Lung (tissue), 12 donors: ENCODE results near the gene CPLX1. TPM values are rescaled to one million over a fixed set of nuclear protein-coding genes. Genes with fewer than 3 reads are reported as not detected.

Source experiments
- ATAC-seq: fragments of 200-7000 bp; cut with Tn5 transposase; one replicate; pipeline ENCODE4 v1.9.1; 2020; ENCODE audit warnings: moderate number of reproducible peaks; ENCODE audit not compliant: insufficient read depth, low FRiP score
- DNase-seq, 3 donors: peaks; one replicate each; pipeline ENCODE4 v3.0.0-alpha.2; 2013 to 2017
- H3K27ac ChIP-seq, 2 donors: one replicate each; pipeline ENCODE4 v1.5.1; 2013; ENCODE audit warnings: mild to moderate bottlenecking in 2 of 2, moderate library complexity in 2 of 2, control low read depth in 1 of 2, inconsistent platforms in 1 of 2, low read depth in 1 of 2, low read length in 1 of 2
- H3K27me3 ChIP-seq, 3 donors: one replicate each; pipeline ENCODE4 v1.5.1; 2013; ENCODE audit warnings: low read length in 2 of 3; ENCODE audit not compliant: control insufficient read depth in 3 of 3, insufficient read depth in 3 of 3
- H3K36me3 ChIP-seq, 4 donors: one replicate each; pipeline ENCODE4 v1.5.1; 2013; ENCODE audit warnings: low read length in 4 of 4, mild to moderate bottlenecking in 1 of 4, moderate library complexity in 1 of 4; ENCODE audit not compliant: control insufficient read depth in 4 of 4, insufficient read depth in 4 of 4
- H3K4me1 ChIP-seq, 5 donors: one replicate each; pipeline ENCODE4 v1.5.1; 2013; ENCODE audit warnings: low read length in 5 of 5, mild to moderate bottlenecking in 2 of 5, moderate library complexity in 1 of 5; ENCODE audit not compliant: control insufficient read depth in 5 of 5, insufficient read depth in 5 of 5
- H3K4me3 ChIP-seq: one replicate; pipeline ENCODE4 v1.5.1; 2013; ENCODE audit warnings: mild to moderate bottlenecking, control low read depth, moderate library complexity
- H3K9ac ChIP-seq, 2 donors: one replicate each; pipeline ENCODE4 v1.5.1; 2013; ENCODE audit warnings: low read length in 2 of 2, control low read depth in 1 of 2; ENCODE audit not compliant: insufficient read depth in 1 of 2
- H3K9me3 ChIP-seq, 4 donors: one replicate each; pipeline ENCODE4 v1.5.1; 2013; ENCODE audit warnings: low read length in 3 of 4, mild to moderate bottlenecking in 1 of 4, moderate library complexity in 1 of 4; ENCODE audit not compliant: control insufficient read depth in 4 of 4, insufficient read depth in 3 of 4
- CTCF ChIP-seq: IDR thresholded peaks from 2 replicates; pipeline ENCODE4 v1.5.1; 2012; ENCODE audit warnings: mild to moderate bottlenecking; ENCODE audit errors: control extremely low read depth, extremely low read depth
- WGBS, 2 donors: extraction: QIAGEN DNeasy Blood & Tissue Kit; methylation state at CpG; one replicate each; pipeline ENCODE4 v1.1.7; 2013; 5-methylcytosine and 5-hydroxymethylcytosine counted together
- polyA plus RNA-seq, 2 donors: library from polyadenylated mRNA; stranded (reverse); fragments of 200-250 nt; gene quantifications; one replicate each; pipeline ENCODE4 v1.2.1, GENCODE V29; 2013
- total RNA-seq, 2 donors: library from RNA; depleted of rRNA in 1 of 2; stranded (reverse); fragments of >200 nt in 1 of 2; gene quantifications; one replicate each; pipeline ENCODE4 v1.2.1, GENCODE V29; 2014 to 2021
- donor health status: control.
- donor health status: control.
- donor health status: Bipolar disorder and iron deficiency.
- donor health status: healthy.
- donor health status: DM: yes; HTN: yes; CAD: no.

The CPLX1 gene
- total and polyA plus RNA-seq, 4 donors: 1.1 to 3.9 (median 2.1) TPM

- H3K4me3 ChIP-seq: no peak overlapping the region
- peaks cover 18 to 82% (median 28%) of the 10 kb centered on the region in 4 donors for H3K36me3 ChIP-seq
- H3K27ac ChIP-seq: no peak overlapping the region
- H3K9ac ChIP-seq: no peak overlapping the region
- no peak for TF ChIP-seq CTCF
- 96% methylated on average over 42 to 43 of the region's 43 CpGs for WGBS, 2 donors
- no peaks in the 10 kb centered on the region for H3K27me3 ChIP-seq
- H3K4me1 ChIP-seq: no peaks in the 10 kb centered on the region
- peaks cover 0 to 4% (median 1%) of the 10 kb centered on the region in 4 donors for H3K9me3 ChIP-seq
- ATAC-seq: no peak
- no peak for DNase-seq
Observed at GRCh38 chr4:872241-872981, 46.5 kb upstream of the CPLX1 start.

GRCh38 chr4:871484-871883 is 45.6 kb upstream of the CPLX1 start:
- H3K27ac ChIP-seq: no peak overlapping the region
- H3K4me3 ChIP-seq: no peak overlapping the region
- no peaks in the 10 kb centered on the region for H3K4me1 ChIP-seq
- DNase-seq (no peak), ATAC-seq (no peak)
- 95 to 98% methylated on average over 9 of the region's 9 CpGs for WGBS, 2 donors
- H3K36me3 ChIP-seq: peaks cover 18 to 81% (median 28%) of the 10 kb centered on the region in 4 donors
- no peak for TF ChIP-seq CTCF
- H3K27me3 ChIP-seq: no peaks in the 10 kb centered on the region
- no peak overlapping the region for H3K9ac ChIP-seq
- peaks cover 0 to 4% (median 1%) of the 10 kb centered on the region in 4 donors for H3K9me3 ChIP-seq

GRCh38 chr4:870951-871350 is 45.0 kb upstream of the CPLX1 start:
- no peak overlapping the region for H3K27ac ChIP-seq
- H3K4me3 ChIP-seq: no peak overlapping the region
- peaks cover 15 to 81% (median 27%) of the 10 kb centered on the region in 4 donors for H3K36me3 ChIP-seq
- H3K9ac ChIP-seq: no peak overlapping the region
- H3K27me3 ChIP-seq: no peaks in the 10 kb centered on the region
- no peak for ATAC-seq
- WGBS, 2 donors: 94% methylated on average over 20 of the region's 20 CpGs
- no peaks in the 10 kb centered on the region for H3K4me1 ChIP-seq
- TF ChIP-seq CTCF: no peak
- DNase-seq: no peak
- H3K9me3 ChIP-seq: peaks cover 0 to 4% (median 1%) of the 10 kb centered on the region in 4 donors
